HEK293 (cell line): Measurements from ENCODE around the gene GRIP1.

Experiments used
- HIC1 ChIP-seq: fragments of 450-650 bp; formaldehyde crosslinking; IDR thresholded peaks from 2 replicates; pipeline ENCODE4 v1.5.1; 2016; ENCODE audit warnings: missing biosample characterization, missing genetic modification characterization
- SALL2 ChIP-seq: fragments of 450-650 bp; formaldehyde crosslinking; IDR thresholded peaks from 2 replicates; pipeline ENCODE4 v1.5.0; 2017; ENCODE audit warnings: missing biosample characterization, mild to moderate bottlenecking, missing genetic modification characterization, borderline replicate concordance
- SP2 ChIP-seq: fragments of 450-650 bp; formaldehyde crosslinking; IDR thresholded peaks from 2 replicates; pipeline ENCODE4 v1.5.1; 2016; ENCODE audit warnings: missing biosample characterization, missing genetic modification characterization
- WT1 ChIP-seq: fragments of 450-650 bp; formaldehyde crosslinking; IDR thresholded peaks from 2 replicates; pipeline ENCODE4 v1.5.1; 2016; ENCODE audit warnings: missing biosample characterization, missing genetic modification characterization
- ZNF133 ChIP-seq: fragments of 450-650 bp; formaldehyde crosslinking; IDR thresholded peaks from 2 replicates; pipeline ENCODE4 v1.5.1; 2016; ENCODE audit warnings: missing biosample characterization, missing genetic modification characterization
- ZNF292 ChIP-seq: fragments of 450-650 bp; formaldehyde crosslinking; IDR thresholded peaks from 2 replicates; pipeline ENCODE4 v1.5.1; 2016; ENCODE audit warnings: low read depth, missing biosample characterization, missing genetic modification characterization, borderline replicate concordance
- ZNF530 ChIP-seq: fragments of 450-650 bp; formaldehyde crosslinking; IDR thresholded peaks from 2 replicates; pipeline ENCODE4 v1.5.1; 2016; ENCODE audit warnings: low read depth, missing biosample characterization, missing genetic modification characterization
- ZNF677 ChIP-seq: fragments of 450-650 bp; IDR thresholded peaks from 2 replicates; pipeline ENCODE4 v1.5.0; 2018; ENCODE audit warnings: missing biosample characterization, mild to moderate bottlenecking, missing genetic modification characterization, moderate library complexity
- TF ChIP-seq, protein P1 (sequence below): fragments of 450-650 bp; formaldehyde crosslinking; IDR thresholded peaks from 2 replicates; pipeline ENCODE4 v1.5.1; 2016; ENCODE audit warnings: missing biosample characterization, missing genetic modification characterization
- TF ChIP-seq, protein P2 (sequence below): fragments of 450-650 bp; formaldehyde crosslinking; IDR thresholded peaks from 2 replicates; pipeline ENCODE4 v1.5.1; 2016; ENCODE audit warnings: missing biosample characterization, missing genetic modification characterization
- TF ChIP-seq, protein P3 (sequence below): fragments of 450-650 bp; formaldehyde crosslinking; IDR thresholded peaks from 2 replicates; pipeline ENCODE4 v1.5.1; 2016; ENCODE audit warnings: missing biosample characterization, missing genetic modification characterization
- TF ChIP-seq, protein P4 (sequence below): fragments of 450-650 bp; formaldehyde crosslinking; IDR thresholded peaks from 2 replicates; pipeline ENCODE4 v1.5.1; 2017; ENCODE audit warnings: missing biosample characterization, mild to moderate bottlenecking, missing genetic modification characterization, moderate library complexity
- TF ChIP-seq, protein P5 (sequence below): fragments of 450-650 bp; formaldehyde crosslinking; IDR thresholded peaks from 2 replicates; pipeline ENCODE4 v1.5.1; 2016; ENCODE audit warnings: missing biosample characterization, missing genetic modification characterization

- TF ChIP-seq HIC1 (tag by site-specific recombination) = no peak
- TF ChIP-seq, protein P1, sequence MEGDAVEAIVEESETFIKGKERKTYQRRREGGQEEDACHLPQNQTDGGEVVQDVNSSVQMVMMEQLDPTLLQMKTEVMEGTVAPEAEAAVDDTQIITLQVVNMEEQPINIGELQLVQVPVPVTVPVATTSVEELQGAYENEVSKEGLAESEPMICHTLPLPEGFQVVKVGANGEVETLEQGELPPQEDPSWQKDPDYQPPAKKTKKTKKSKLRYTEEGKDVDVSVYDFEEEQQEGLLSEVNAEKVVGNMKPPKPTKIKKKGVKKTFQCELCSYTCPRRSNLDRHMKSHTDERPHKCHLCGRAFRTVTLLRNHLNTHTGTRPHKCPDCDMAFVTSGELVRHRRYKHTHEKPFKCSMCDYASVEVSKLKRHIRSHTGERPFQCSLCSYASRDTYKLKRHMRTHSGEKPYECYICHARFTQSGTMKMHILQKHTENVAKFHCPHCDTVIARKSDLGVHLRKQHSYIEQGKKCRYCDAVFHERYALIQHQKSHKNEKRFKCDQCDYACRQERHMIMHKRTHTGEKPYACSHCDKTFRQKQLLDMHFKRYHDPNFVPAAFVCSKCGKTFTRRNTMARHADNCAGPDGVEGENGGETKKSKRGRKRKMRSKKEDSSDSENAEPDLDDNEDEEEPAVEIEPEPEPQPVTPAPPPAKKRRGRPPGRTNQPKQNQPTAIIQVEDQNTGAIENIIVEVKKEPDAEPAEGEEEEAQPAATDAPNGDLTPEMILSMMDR (tag by site-specific recombination) = no peak
- TF ChIP-seq, protein P2, sequence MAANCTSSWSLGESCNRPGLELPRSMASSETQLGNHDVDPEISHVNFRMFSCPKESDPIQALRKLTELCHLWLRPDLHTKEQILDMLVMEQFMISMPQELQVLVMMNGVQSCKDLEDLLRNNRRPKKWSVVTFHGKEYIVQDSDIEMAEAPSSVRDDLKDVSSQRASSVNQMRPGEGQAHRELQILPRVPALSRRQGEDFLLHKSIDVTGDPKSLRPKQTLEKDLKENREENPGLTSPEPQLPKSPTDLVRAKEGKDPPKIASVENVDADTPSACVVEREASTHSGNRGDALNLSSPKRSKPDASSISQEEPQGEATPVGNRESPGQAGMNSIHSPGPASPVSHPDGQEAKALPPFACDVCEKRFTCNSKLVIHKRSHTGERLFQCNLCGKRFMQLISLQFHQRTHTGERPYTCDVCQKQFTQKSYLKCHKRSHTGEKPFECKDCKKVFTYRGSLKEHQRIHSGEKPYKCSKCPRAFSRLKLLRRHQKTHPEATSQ = no peak
- TF ChIP-seq, protein P3, sequence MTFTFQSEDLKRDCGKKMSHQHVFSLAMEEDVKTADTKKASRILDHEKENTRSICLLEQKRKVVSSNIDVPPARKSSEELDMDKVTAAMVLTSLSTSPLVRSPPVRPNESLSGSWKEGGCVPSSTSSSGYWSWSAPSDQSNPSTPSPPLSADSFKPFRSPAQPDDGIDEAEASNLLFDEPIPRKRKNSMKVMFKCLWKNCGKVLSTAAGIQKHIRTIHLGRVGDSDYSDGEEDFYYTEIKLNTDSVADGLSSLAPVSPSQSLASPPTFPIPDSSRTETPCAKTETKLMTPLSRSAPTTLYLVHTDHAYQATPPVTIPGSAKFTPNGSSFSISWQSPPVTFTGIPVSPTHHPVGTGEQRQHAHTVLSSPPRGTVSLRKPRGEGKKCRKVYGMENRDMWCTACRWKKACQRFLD (tag by site-specific recombination) = no peak
- TF ChIP-seq, protein P4, sequence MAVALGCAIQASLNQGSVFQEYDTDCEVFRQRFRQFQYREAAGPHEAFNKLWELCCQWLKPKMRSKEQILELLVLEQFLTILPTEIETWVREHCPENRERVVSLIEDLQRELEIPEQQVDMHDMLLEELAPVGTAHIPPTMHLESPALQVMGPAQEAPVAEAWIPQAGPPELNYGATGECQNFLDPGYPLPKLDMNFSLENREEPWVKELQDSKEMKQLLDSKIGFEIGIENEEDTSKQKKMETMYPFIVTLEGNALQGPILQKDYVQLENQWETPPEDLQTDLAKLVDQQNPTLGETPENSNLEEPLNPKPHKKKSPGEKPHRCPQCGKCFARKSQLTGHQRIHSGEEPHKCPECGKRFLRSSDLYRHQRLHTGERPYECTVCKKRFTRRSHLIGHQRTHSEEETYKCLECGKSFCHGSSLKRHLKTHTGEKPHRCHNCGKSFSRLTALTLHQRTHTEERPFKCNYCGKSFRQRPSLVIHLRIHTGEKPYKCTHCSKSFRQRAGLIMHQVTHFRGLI = no peak
- no peak for TF ChIP-seq ZNF677 (tag by site-specific recombination)
- TF ChIP-seq SALL2 (tag by site-specific recombination) = no peak
- TF ChIP-seq ZNF292 (tag by site-specific recombination) = no peak
- TF ChIP-seq SP2 = no peak
- no peak for TF ChIP-seq ZNF133
- no peak for TF ChIP-seq WT1 (tag by site-specific recombination)
- no peak for TF ChIP-seq ZNF530
- TF ChIP-seq, protein P5, sequence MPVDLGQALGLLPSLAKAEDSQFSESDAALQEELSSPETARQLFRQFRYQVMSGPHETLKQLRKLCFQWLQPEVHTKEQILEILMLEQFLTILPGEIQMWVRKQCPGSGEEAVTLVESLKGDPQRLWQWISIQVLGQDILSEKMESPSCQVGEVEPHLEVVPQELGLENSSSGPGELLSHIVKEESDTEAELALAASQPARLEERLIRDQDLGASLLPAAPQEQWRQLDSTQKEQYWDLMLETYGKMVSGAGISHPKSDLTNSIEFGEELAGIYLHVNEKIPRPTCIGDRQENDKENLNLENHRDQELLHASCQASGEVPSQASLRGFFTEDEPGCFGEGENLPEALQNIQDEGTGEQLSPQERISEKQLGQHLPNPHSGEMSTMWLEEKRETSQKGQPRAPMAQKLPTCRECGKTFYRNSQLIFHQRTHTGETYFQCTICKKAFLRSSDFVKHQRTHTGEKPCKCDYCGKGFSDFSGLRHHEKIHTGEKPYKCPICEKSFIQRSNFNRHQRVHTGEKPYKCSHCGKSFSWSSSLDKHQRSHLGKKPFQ (tag by site-specific recombination) = no peak
These were observed 17.5 kb downstream of the GRIP1 start for GRCh38 chr12:66661357-66661756.
